B cell (primary cell): Measurements from ENCODE around the gene GPC5. TPM values are rescaled to one million over a fixed set of nuclear protein-coding genes. Genes with fewer than 3 reads are reported as not detected.

ENCODE experiments used
- ATAC-seq: fragments of 200-7000 bp; cut with Tn5 transposase; one replicate; pipeline ENCODE4 v1.10.0; 2021; ENCODE audit warnings: low read depth, mild to moderate bottlenecking, moderate number of reproducible peaks, moderate library complexity
- CTCF ChIA-PET: fragments of 350-600 bp; sonication (Branson Sonifier 250); formaldehyde crosslinking; loops from one replicate; lab custom pipeline; 2021; ENCODE audit warnings: antibody characterized with exemption, inconsistent platforms; lab: Charles Lee
- POLR2A ChIA-PET: fragments of 350-600 bp; sonication (Branson Sonifier 250); formaldehyde crosslinking; loops from one replicate; lab custom pipeline; 2021; ENCODE audit warnings: antibody characterized with exemption; lab: Charles Lee
- DNase-seq: peaks from one replicate; pipeline ENCODE4 v3.0.0; 2013
- H2AFZ ChIP-seq: 2 replicates; pipeline ENCODE4 v1.6.1; 2012; ENCODE audit warnings: mild to moderate bottlenecking, low read depth, low read length; ENCODE audit not compliant: insufficient read depth, poor library complexity, severe bottlenecking
- H3K27ac ChIP-seq, 2 donors: 1 replicate in 1 of 2; 2 replicates in 1 of 2; pipeline ENCODE4 v1.5.1; 2012 to 2013; ENCODE audit warnings: low read length in 2 of 2, mild to moderate bottlenecking in 2 of 2, moderate library complexity in 1 of 2
- H3K27me3 ChIP-seq, 4 experiments: fragments of 200-600 bp in 1 of 4; sonication (generic) in 1 of 4; replicated peaks in 1 of 4; 1 replicate in 2 of 4; 2 replicates in 2 of 4; pipeline versions ENCODE4 v1.6.1 to v1.7.0; 2013 to 2016; ENCODE audit warnings: low read length in 3 of 4, mild to moderate bottlenecking in 2 of 4, mixed read lengths in 1 of 4, moderate library complexity in 1 of 4; ENCODE audit not compliant: insufficient read depth in 4 of 4, control insufficient read depth in 3 of 4; ENCODE audit errors: control extremely low read depth in 1 of 4
- H3K36me3 ChIP-seq, 2 experiments: replicated peaks in 1 of 2; 1 replicate in 1 of 2; 2 replicates in 1 of 2; pipeline versions ENCODE4 v1.6.1 to v1.7.1; 2013; ENCODE audit warnings: low read length in 1 of 2; ENCODE audit not compliant: insufficient read depth in 2 of 2, control insufficient read depth in 1 of 2; ENCODE audit errors: control extremely low read depth in 1 of 2, extremely low read depth in 1 of 2
- H3K4me1 ChIP-seq, 2 donors: fragments of 200-600 bp in 1 of 2; sonication (generic) in 1 of 2; 1 replicate in 1 of 2; 2 replicates in 1 of 2; pipeline versions ENCODE4 v1.5.1 to v1.6.1; 2013 to 2017; ENCODE audit warnings: low read length in 2 of 2; ENCODE audit not compliant: control insufficient read depth in 2 of 2, insufficient read depth in 2 of 2
- H3K4me2 ChIP-seq: replicated peaks from 2 replicates; pipeline ENCODE3; 2012; ENCODE audit warnings: mild to moderate bottlenecking, low read depth, low read length; ENCODE audit not compliant: poor library complexity, severe bottlenecking
- H3K4me3 ChIP-seq, 5 experiments: fragments of 200-600 bp in 1 of 5; sonication (generic) in 1 of 5; 1 replicate in 3 of 5; 2 replicates in 2 of 5; pipeline versions ENCODE4 v1.5.1 to v1.7.0; 2011 to 2016; ENCODE audit warnings: low read length in 4 of 5, mild to moderate bottlenecking in 4 of 5, low read depth in 2 of 5, control low read depth in 1 of 5, moderate library complexity in 1 of 5; ENCODE audit not compliant: insufficient read depth in 1 of 5; ENCODE audit errors: control extremely low read depth in 1 of 5, extremely low read depth in 1 of 5
- H3K79me2 ChIP-seq: fragments of 200-600 bp; sonication (generic); one replicate; pipeline ENCODE4 v1.6.0; 2016; ENCODE audit warnings: low read length; ENCODE audit not compliant: control insufficient read depth, insufficient read depth
- H3K9ac ChIP-seq: fragments of 200-600 bp; sonication (generic); 2 replicates; pipeline ENCODE4 v1.6.1; 2017; ENCODE audit warnings: mild to moderate bottlenecking, low read length, moderate library complexity
- H3K9me3 ChIP-seq, 3 donors: one replicate each; pipeline versions ENCODE4 v1.6.1 to v1.7.1; 2013; ENCODE audit warnings: low read length in 2 of 3; ENCODE audit not compliant: control insufficient read depth in 2 of 3, insufficient read depth in 1 of 3; ENCODE audit errors: control extremely low read depth in 1 of 3
- H4K20me1 ChIP-seq: 2 replicates; pipeline ENCODE4 v1.6.0; 2012; ENCODE audit warnings: mild to moderate bottlenecking, low read length; ENCODE audit not compliant: insufficient read depth, control insufficient read depth, poor library complexity, severe bottlenecking
- H3K27ac Mint-ChIP-seq: one replicate; pipeline ENCODE4 v1.8.0; 2021; ENCODE audit warnings: mixed read lengths
- H3K27me3 Mint-ChIP-seq: one replicate; pipeline ENCODE4 v1.8.0; 2021; ENCODE audit warnings: mixed read lengths
- H3K4me1 Mint-ChIP-seq: one replicate; pipeline ENCODE4 v1.8.0; 2021; ENCODE audit warnings: mixed read lengths
- H3K4me3 Mint-ChIP-seq: one replicate; pipeline ENCODE4 v1.8.0; 2021; ENCODE audit warnings: mixed read lengths
- H3K9me3 Mint-ChIP-seq: one replicate; pipeline ENCODE4 v1.8.0; 2022; ENCODE audit warnings: mixed read lengths; ENCODE audit not compliant: insufficient read depth
- CTCF ChIP-seq: fragments of 200-600 bp; IDR thresholded peaks from one replicate; pipeline ENCODE4 v1.8.0; 2022; ENCODE audit warnings: antibody characterized with exemption, mild to moderate bottlenecking
- EZH2 ChIP-seq: IDR thresholded peaks from 2 replicates; pipeline ENCODE4 v1.6.1; 2012; ENCODE audit warnings: borderline replicate concordance, low read depth, mild to moderate bottlenecking, moderate library complexity, low read length; ENCODE audit not compliant: insufficient read depth, poor library complexity, severe bottlenecking
- WGBS: methylation state at CpG from one replicate; pipeline ENCODE4 v1.1.5; 2013; ENCODE audit warnings: missing lambda C conversion rate; ENCODE audit not compliant: insufficient coverage; 5-methylcytosine and 5-hydroxymethylcytosine counted together
- intact Hi-C: fragments of 100-400 bp; cut with micrococcal nuclease; formaldehyde crosslinking; loops from one replicate; pipeline ENCODE4 v1.10.0; 2022
- polyA plus RNA-seq: library from polyadenylated mRNA; depleted of rRNA; stranded (reverse); fragments of >200 nt; gene quantifications from 2 replicates; pipeline ENCODE4 v1.2.3, GENCODE V29; 2012
- total RNA-seq, 2 donors: library from RNA; stranded (reverse); fragments of 120-200 nt in 1 of 2; gene quantifications; 1 replicate in 1 of 2; 2 replicates in 1 of 2; pipeline versions ENCODE4 v1.2.3 to v1.2.4, GENCODE V29; 2013 to 2022

The GPC5 gene
- total and polyA plus RNA-seq, 2 donors (not counting 1 experiment from before 2014, with no cell fraction given), result 0.15 to 0.30 TPM

DNA sequence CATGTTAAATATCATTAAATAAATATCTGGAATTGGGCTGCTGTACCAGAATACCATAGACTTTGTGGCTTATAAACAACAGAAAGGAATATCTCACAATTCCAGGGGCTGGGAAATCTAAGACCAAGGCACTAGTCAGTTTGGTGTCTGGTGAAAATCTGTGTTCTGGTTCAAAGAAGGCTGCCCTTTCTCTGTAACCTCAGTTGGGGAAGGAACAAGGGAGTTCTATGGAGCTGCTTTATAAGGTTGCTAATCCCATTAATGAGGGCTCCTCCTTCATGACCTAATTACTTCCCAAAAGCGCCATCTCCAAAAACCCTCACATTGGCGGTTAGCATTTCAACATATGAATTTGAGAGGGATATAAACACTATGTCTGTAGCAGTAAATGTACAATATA lies 480.9 kb downstream of the GPC5 start:
- no peaks in the 10 kb centered on the region for H3K79me2 ChIP-seq
- ATAC-seq, result no peak

DNA sequence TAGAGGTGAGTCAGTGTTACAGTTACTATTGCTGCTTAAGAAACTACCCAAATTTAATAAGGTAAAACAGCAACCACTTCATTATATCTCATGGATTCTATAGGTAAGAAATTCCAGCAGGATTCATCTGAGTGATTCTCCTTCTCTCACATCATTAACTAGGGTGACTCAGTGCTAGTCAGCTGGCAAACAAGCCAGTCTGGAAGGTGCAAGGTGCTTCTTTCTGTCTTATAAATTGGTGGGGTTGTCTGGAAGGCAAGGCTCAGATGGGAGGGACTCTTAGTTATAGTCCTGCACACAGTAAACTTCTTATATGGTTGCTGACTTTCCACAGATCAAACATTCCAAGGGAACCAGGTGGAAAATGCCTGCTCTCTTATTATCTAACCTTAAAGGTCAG lies 484.5 kb downstream of the GPC5 start:
- H3K36me3 ChIP-seq, result no peaks in the 10 kb centered on the region

More for the DNA sequence above, 480.9 kb downstream of the GPC5 start:
- Histone ChIP-seq H3K4me1 (no peaks in the 10 kb centered on the region), H3K4me3 (no peak overlapping the region), H3K9ac (no peak overlapping the region), H3K27ac (no peak overlapping the region), H3K4me2 (no peak overlapping the region), H3K9me3 (peaks cover 0 to 6% (median 0%) of the 10 kb centered on the region in 3 donors), H2AFZ (no peak overlapping the region), H3K27me3 (no peaks in the 10 kb centered on the region), H3K36me3 (no peaks in the 10 kb centered on the region), H4K20me1 (no peaks in the 10 kb centered on the region)
- POLR2A ChIA-PET, result no interaction called here
- DNase-seq, result no peak
- Mint-ChIP-seq H3K27me3 (no peaks in the 10 kb centered on the region), H3K4me1 (no peaks in the 10 kb centered on the region), H3K27ac (no peak overlapping the region), H3K4me3 (no peak overlapping the region), H3K9me3 (peaks cover 2% of the 10 kb centered on the region)
- no CpG with 5 or more reads among the region's 2 CpGs for whole genome bisulfite sequencing
- CTCF ChIA-PET, result no interaction called here
- intact Hi-C loops, result no loop called here
- TF ChIP-seq CTCF (no peak), EZH2 (no peak)

More for the DNA sequence above, 484.5 kb downstream of the GPC5 start:
- Mint-ChIP-seq H3K27ac (no peak overlapping the region), H3K9me3 (no peaks in the 10 kb centered on the region), H3K27me3 (no peaks in the 10 kb centered on the region), H3K4me3 (no peak overlapping the region), H3K4me1 (no peaks in the 10 kb centered on the region)
- no peak overlapping the region for H3K4me3 ChIP-seq
- no peak overlapping the region for H2AFZ ChIP-seq
- peaks cover 0 to 5% (median 0%) of the 10 kb centered on the region in 3 donors for H3K9me3 ChIP-seq
- H3K27ac ChIP-seq, result no peak overlapping the region
- H3K4me2 ChIP-seq, result no peak overlapping the region
- ChIA-PET POLR2A (no interaction called here), CTCF (no interaction called here)
- DNase-seq, result no peak
- no peak overlapping the region for H3K9ac ChIP-seq
- intact Hi-C loops, result no loop called here
- H3K79me2 ChIP-seq, result no peaks in the 10 kb centered on the region
- no peak for ATAC-seq
- no peaks in the 10 kb centered on the region for H3K4me1 ChIP-seq
- TF ChIP-seq EZH2 (no peak), CTCF (no peak)
- H3K27me3 ChIP-seq, result no peaks in the 10 kb centered on the region
- H4K20me1 ChIP-seq, result no peaks in the 10 kb centered on the region
